A549 (cell line): Measurements from ENCODE around the gene IL5. TPM values are rescaled to one million over a fixed set of nuclear protein-coding genes. Genes with fewer than 3 reads are reported as not detected.
A peak's percentile ranks its signal among the peaks of the same experiment; 100 is the strongest.

Source experiments
- ATAC-seq, 2 experiments: fragments of 200-7000 bp in 1 of 2; fragments of >200 bp in 1 of 2; cut with Nextera tagmentation in 1 of 2; cut with Tn5 transposase in 1 of 2; 3 replicates each; pipeline versions ENCODE4 v1.8.0 to v1.9.1; 2018 to 2020; ENCODE audit warnings: mild to moderate bottlenecking in 1 of 2, moderate library complexity in 1 of 2
- CTCF ChIA-PET: fragments of 300-600 bp; sonication (Branson Sonifier 250); formaldehyde crosslinking; extraction: SDS; loops from one replicate; lab custom pipeline; 2021; ENCODE audit warnings: antibody characterized with exemption, inconsistent platforms; lab: Yijun Ruan, JAX
- POLR2A ChIA-PET: fragments of 350-600 bp; formaldehyde crosslinking; extraction: SDS; loops from one replicate; lab custom pipeline; 2021; ENCODE audit warnings: antibody characterized with exemption, inconsistent platforms; lab: Yijun Ruan, JAX
- DNase-seq, 2 experiments: peaks; one replicate each; pipeline versions ENCODE4 v3.0.0 to v3.0.0-alpha.2; 2011 to 2016; ENCODE audit warnings: low read depth in 1 of 2, low spot score in 1 of 2
- FAIRE-seq: peaks from 2 replicates; lab custom pipeline; 2011; peaks lifted over from hg19 to GRCh38; lab: Jason Lieb, UNC
- H3K27ac ChIP-seq, 2 experiments: fragments of >200 bp; sonication (Bioruptor Twin); formaldehyde crosslinking; 3 replicates each; pipeline ENCODE4 v1.5.1; 2016 to 2017
- H3K4me1 ChIP-seq: fragments of >200 bp; sonication (Bioruptor Twin); formaldehyde crosslinking; 3 replicates; pipeline ENCODE4 v1.6.1; 2016
- H3K4me2 ChIP-seq: fragments of >200 bp; sonication (Bioruptor Twin); formaldehyde crosslinking; 3 replicates; pipeline ENCODE4 v1.6.1; 2016
- H3K4me3 ChIP-seq: fragments of >200 bp; sonication (Bioruptor Twin); formaldehyde crosslinking; 3 replicates; pipeline ENCODE4 v1.5.1; 2016
- H3K9me3 ChIP-seq: fragments of >200 bp; sonication (Bioruptor Twin); formaldehyde crosslinking; 3 replicates; pipeline ENCODE4 v1.6.1; 2016
- EHF ChIP-seq: fragments of 250-450 bp; sonication (Bioruptor Pico); IDR thresholded peaks from 2 replicates; pipeline ENCODE4 v1.5.0; 2020; ENCODE audit warnings: mild to moderate bottlenecking
- ELK1 ChIP-seq: fragments of 150-350 bp; IDR thresholded peaks from 2 replicates; pipeline ENCODE4 v1.6.1; 2014; ENCODE audit warnings: low read depth, mild to moderate bottlenecking, low read length
- FOSB ChIP-seq: fragments of 250-450 bp; sonication (Bioruptor Pico); IDR thresholded peaks from 2 replicates; pipeline ENCODE4 v1.5.0; 2020; ENCODE audit warnings: mild to moderate bottlenecking, moderate library complexity
- FOSL2 ChIP-seq, 2 experiments: fragments of 450-650 bp in 1 of 2; fragments of >200 bp in 1 of 2; sonication (Bioruptor Twin) in 1 of 2; formaldehyde crosslinking; IDR thresholded peaks; 2 replicates each; pipeline versions ENCODE4 v1.5.0 to v1.6.1; 2016 to 2020; ENCODE audit warnings: mild to moderate bottlenecking in 1 of 2, moderate library complexity in 1 of 2
- HOXB5 ChIP-seq: fragments of 250-450 bp; sonication (Bioruptor Pico); IDR thresholded peaks from 2 replicates; pipeline ENCODE4 v1.5.0; 2020; ENCODE audit warnings: mild to moderate bottlenecking, moderate library complexity
- JUN ChIP-seq, 2 experiments: fragments of >200 bp; sonication (Bioruptor Twin); formaldehyde crosslinking; IDR thresholded peaks; 2 replicates in 1 of 2; 3 replicates in 1 of 2; pipeline ENCODE4 v1.6.1; 2016 to 2017
- MAZ ChIP-seq: fragments of 150-350 bp; IDR thresholded peaks from 2 replicates; pipeline ENCODE4 v1.6.1; 2014; ENCODE audit warnings: antibody characterized with exemption, low read depth, low read length, borderline replicate concordance
- NFE2L2 ChIP-seq: fragments of 150-350 bp; conservative IDR thresholded peaks from 2 replicates; pipeline ENCODE4 v1.6.1; 2014; ENCODE audit warnings: low read length
- NPAS2 ChIP-seq: fragments of 250-450 bp; sonication (Bioruptor Pico); IDR thresholded peaks from 2 replicates; pipeline ENCODE4 v1.8.0; 2022; ENCODE audit warnings: mild to moderate bottlenecking, moderate library complexity, borderline replicate concordance
- PHF8 ChIP-seq: fragments of 200-600 bp; sonication (generic); IDR thresholded peaks from 2 replicates; pipeline ENCODE4 v1.6.1; 2016; ENCODE audit warnings: low read depth, mild to moderate bottlenecking, antibody characterized with exemption, moderate library complexity, borderline replicate concordance
- RAD21 ChIP-seq, 2 experiments: fragments of >200 bp in 1 of 2; sonication (Bioruptor Twin) in 1 of 2; formaldehyde crosslinking in 1 of 2; IDR thresholded peaks in 1 of 2; conservative IDR thresholded peaks in 1 of 2; 2 replicates in 1 of 2; 3 replicates in 1 of 2; pipeline ENCODE4 v1.6.1; 2012 to 2018; ENCODE audit warnings: inconsistent platforms in 1 of 2
- RCOR1 ChIP-seq: fragments of 150-350 bp; IDR thresholded peaks from 2 replicates; pipeline ENCODE4 v1.6.1; 2014; ENCODE audit warnings: antibody characterized with exemption, low read length, low read depth
- SMC3 ChIP-seq: fragments of >200 bp; sonication (Bioruptor Twin); formaldehyde crosslinking; IDR thresholded peaks from 3 replicates; pipeline ENCODE4 v1.6.1; 2018; ENCODE audit warnings: inconsistent platforms
- TFCP2L1 ChIP-seq: fragments of 250-450 bp; sonication (Bioruptor Pico); IDR thresholded peaks from 2 replicates; pipeline ENCODE4 v1.5.0; 2021; ENCODE audit warnings: mild to moderate bottlenecking
- TP53 ChIP-seq: fragments of 250-450 bp; sonication (Bioruptor Pico); IDR thresholded peaks from 2 replicates; pipeline ENCODE4 v1.5.0; 2021; ENCODE audit warnings: mild to moderate bottlenecking, moderate library complexity
- WGBS: methylation state at CpG from one replicate; pipeline ENCODE4 v1.1.6; 2017; ENCODE audit errors: missing lambda C conversion rate; 5-methylcytosine and 5-hydroxymethylcytosine counted together
- polyA plus RNA-seq, 4 experiments: library from polyadenylated mRNA; depleted of rRNA in 3 of 4; stranded (reverse); fragments of >200 nt; fragmentation: RNase III in 1 of 4; extraction: RNeasy Plus Mini Kit Qiagen cat#74134 plus additional on column Dnase treatment in 1 of 4; gene quantifications; 2 replicates in 3 of 4; 3 replicates in 1 of 4; pipeline ENCODE4 v1.2.3, GENCODE V29; 2011 to 2017
- TF ChIP-seq, protein P1 (sequence below): fragments of 250-450 bp; sonication (Bioruptor Pico); IDR thresholded peaks from 2 replicates; pipeline ENCODE4 v1.5.0; 2021; ENCODE audit warnings: mild to moderate bottlenecking, moderate library complexity, borderline replicate concordance

The IL5 gene
- polyA plus RNA-seq, 2 of the 4 experiments (the other 2 are of a cell fraction): not detected

GRCh38 chr5:132500931-132501628, 42.2 kb downstream of the IL5 start (continued):
- TF ChIP-seq PHF8: no peak
- peak; percentile 94 to 96 for TF ChIP-seq RAD21 (conservative IDR thresholded peaks at IDR 0.05 in 1 of 2, IDR thresholded peaks at IDR 0.05 in 1 of 2)
- no peak for TF ChIP-seq TP53 (CRISPR knock-in tag)
- peak; percentile 89 for TF ChIP-seq SMC3
- no peak for TF ChIP-seq NPAS2 (CRISPR knock-in tag)

GRCh38 chr5:132500244-132500930, 42.9 kb downstream of the IL5 start:
- Histone ChIP-seq H3K27ac (peak overlapping the region; percentile 37 to 97; a peak in 4 of 6 replicates), H3K4me1 (peaks cover 36% of the 10 kb centered on the region), H3K4me3 (no peak overlapping the region), H3K4me2 (no peak overlapping the region), H3K9me3 (no peaks in the 10 kb centered on the region)
- CTCF ChIA-PET: interaction anchor here (0.7 to 12.9 kb wide), 32 partner anchors 9 to 383 kb away, joined by 3 to 217 read pairs (median 6); partner anchors contain the start of genes IRF1 and SLC22A5
- FAIRE-seq: no peak
- no peak for ATAC-seq
- TF ChIP-seq RCOR1: no peak
- TF ChIP-seq ELK1: no peak
- no peak for TF ChIP-seq FOSL2 (IDR thresholded peaks at IDR 0.05)
- TF ChIP-seq FOSL2 (CRISPR knock-in tag; IDR thresholded peaks at IDR 0.05): no peak
- DNase-seq: no peak
- POLR2A ChIA-PET: interaction anchor here (1.3 to 1.5 kb wide), 2 partner anchors 10 to 112 kb away, joined by 3 to 6 read pairs; partner anchors contain the start of gene IRF1
- WGBS: 88% methylated on average over 6 of the region's 6 CpGs

DNA sequence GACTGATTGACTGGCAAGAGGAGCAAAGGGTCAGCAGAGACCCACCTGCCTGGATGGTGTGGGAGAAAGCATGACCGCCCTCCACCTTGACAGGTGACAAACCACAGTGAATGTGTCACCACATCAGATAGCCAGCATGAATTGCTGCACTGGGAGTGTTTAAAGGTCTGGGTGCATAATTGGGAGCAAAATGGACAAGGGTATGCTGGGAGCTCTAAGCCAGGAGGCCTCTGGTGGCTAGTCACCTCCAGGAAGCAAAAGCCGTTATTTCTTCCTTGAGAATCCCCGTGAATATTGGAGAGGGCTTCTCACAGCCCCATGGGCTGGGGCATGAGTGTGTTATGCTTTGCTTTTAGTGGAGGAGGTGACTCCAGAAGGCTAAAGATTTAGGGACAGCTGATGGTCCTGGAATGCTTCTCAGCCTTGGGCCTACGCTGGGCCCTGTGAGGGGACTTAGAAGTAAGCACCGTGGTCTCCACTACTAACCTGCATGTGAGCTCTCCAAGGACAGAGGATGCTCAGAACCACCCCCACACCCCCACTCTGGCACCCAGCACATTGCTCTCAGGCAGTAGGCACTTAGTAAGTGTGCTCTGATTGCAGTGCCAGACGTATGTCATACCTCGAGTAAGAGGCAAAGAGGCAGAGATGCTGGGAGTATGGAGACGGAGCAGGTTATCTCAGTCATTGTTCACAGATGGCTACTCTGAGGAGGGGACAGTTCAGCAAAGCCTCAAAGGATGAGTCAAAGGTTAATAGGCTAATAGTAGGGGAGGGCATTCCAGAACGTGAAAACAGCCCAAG, 43.7 kb downstream of the IL5 start:
- no peak for ATAC-seq
- no peaks in the 10 kb centered on the region for H3K9me3 ChIP-seq
- TF ChIP-seq RCOR1: no peak
- no peak for TF ChIP-seq ELK1
- TF ChIP-seq FOSB (CRISPR knock-in tag): no peak
- TF ChIP-seq JUN (IDR thresholded peaks at IDR 0.05): no peak
- TF ChIP-seq HOXB5 (CRISPR knock-in tag): no peak
- TF ChIP-seq NFE2L2: no peak
- no peak for TF ChIP-seq EHF (CRISPR knock-in tag)
- TF ChIP-seq MAZ: no peak
- TF ChIP-seq TFCP2L1 (CRISPR knock-in tag): no peak
- TF ChIP-seq, protein P1, sequence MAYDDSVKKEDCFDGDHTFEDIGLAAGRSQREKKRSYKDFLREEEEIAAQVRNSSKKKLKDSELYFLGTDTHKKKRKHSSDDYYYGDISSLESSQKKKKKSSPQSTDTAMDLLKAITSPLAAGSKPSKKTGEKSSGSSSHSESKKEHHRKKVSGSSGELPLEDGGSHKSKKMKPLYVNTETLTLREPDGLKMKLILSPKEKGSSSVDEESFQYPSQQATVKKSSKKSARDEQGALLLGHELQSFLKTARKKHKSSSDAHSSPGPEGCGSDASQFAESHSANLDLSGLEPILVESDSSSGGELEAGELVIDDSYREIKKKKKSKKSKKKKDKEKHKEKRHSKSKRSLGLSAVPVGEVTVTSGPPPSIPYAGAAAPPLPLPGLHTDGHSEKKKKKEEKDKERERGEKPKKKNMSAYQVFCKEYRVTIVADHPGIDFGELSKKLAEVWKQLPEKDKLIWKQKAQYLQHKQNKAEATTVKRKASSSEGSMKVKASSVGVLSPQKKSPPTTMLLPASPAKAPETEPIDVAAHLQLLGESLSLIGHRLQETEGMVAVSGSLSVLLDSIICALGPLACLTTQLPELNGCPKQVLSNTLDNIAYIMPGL (CRISPR knock-in tag): no peak
- TF ChIP-seq, all 56 proteins: peak for 0
- H3K4me2 ChIP-seq: no peak overlapping the region
- POLR2A ChIA-PET: interaction anchor here (1.5 kb wide), 1 partner anchor 9 kb away, joined by 6 read pairs; the partner anchor contains the start of gene IRF1
- FAIRE-seq (no peak), DNase-seq (no peak)
- H3K4me1 ChIP-seq: peaks cover 43% of the 10 kb centered on the region
- H3K4me3 ChIP-seq: no peak overlapping the region
- CTCF ChIA-PET: interaction anchor here (1.0 to 12.9 kb wide), 16 partner anchors 9 to 134 kb away, joined by 3 to 217 read pairs (median 11); partner anchors contain the start of genes IRF1 and SLC22A5
- WGBS: 64% methylated on average over 7 of the region's 9 CpGs
- peak overlapping the region in 1 of 2 experiments; percentile 97; a peak in 3 of 6 replicates for H3K27ac ChIP-seq
